Measurements from ENCODE around the gene PRSS27. TPM values are rescaled to one million over a fixed set of nuclear protein-coding genes. Genes with fewer than 3 reads are reported as not detected.

Gene PRSS27
- polyA plus RNA-seq, 1 of the 3 experiments (the other 2 are of a cell fraction) = 7.7 TPM

DNA sequence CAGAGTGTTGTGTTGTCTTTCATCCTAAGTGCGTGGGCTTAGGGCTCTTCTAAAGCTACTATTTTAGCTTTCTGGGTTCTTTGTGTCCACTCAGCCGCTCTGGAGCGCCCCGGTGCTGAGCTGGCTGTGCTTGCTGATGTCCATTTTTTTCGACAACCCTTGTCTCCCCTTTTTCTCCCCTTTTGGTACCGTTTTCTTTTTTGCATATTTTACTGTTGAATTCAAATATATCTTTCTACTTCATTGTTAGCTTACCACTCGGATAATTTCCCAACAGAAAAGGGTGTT is 33.7 kb upstream of the PRSS27 start:
- no peaks in the 10 kb centered on the region for H3K9me2 ChIP-seq
- peak overlapping the region; percentile 76 to 98 for H3K4me3 ChIP-seq (ENCODE audit: low read depth in 2 of 2, low read length in 1 of 2)
- no peaks in the 10 kb centered on the region for H3K9me3 ChIP-seq
- H3K36me3 ChIP-seq (replicated peaks in 1 of 2; ENCODE audit: control insufficient read depth in 1 of 2, insufficient read depth in 2 of 2, low read length in 1 of 2) = peaks cover 26 to 31% of the 10 kb centered on the region in 2 experiments
- peaks cover 57% of the 10 kb centered on the region for H4K20me1 ChIP-seq (ENCODE audit: insufficient read depth)
- H3K4me2 ChIP-seq = peak overlapping the region; percentile 81
- ChIA-PET CTCF (interaction anchor here (0.8 to 3.2 kb wide), 4 partner anchors 75 to 277 kb away, joined by 3 to 12 read pairs (median 4); no protein-coding TSS in a partner anchor), POLR2A (interaction anchor here (0.8 to 2.5 kb wide), 4 partner anchors 14 to 129 kb away, joined by 3 to 19 read pairs (median 3); partner anchors contain the start of gene FLYWCH2)
- H3K9ac ChIP-seq = peak overlapping the region; percentile 94
- TF ChIP-seq RXRA (IDR thresholded peaks at IDR 0.05; ENCODE audit: borderline replicate concordance, low read depth) = no peak
- TF ChIP-seq, protein P1, sequence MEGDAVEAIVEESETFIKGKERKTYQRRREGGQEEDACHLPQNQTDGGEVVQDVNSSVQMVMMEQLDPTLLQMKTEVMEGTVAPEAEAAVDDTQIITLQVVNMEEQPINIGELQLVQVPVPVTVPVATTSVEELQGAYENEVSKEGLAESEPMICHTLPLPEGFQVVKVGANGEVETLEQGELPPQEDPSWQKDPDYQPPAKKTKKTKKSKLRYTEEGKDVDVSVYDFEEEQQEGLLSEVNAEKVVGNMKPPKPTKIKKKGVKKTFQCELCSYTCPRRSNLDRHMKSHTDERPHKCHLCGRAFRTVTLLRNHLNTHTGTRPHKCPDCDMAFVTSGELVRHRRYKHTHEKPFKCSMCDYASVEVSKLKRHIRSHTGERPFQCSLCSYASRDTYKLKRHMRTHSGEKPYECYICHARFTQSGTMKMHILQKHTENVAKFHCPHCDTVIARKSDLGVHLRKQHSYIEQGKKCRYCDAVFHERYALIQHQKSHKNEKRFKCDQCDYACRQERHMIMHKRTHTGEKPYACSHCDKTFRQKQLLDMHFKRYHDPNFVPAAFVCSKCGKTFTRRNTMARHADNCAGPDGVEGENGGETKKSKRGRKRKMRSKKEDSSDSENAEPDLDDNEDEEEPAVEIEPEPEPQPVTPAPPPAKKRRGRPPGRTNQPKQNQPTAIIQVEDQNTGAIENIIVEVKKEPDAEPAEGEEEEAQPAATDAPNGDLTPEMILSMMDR (IDR thresholded peaks at IDR 0.05) = peak; percentile 23
- TF ChIP-seq, protein P2, sequence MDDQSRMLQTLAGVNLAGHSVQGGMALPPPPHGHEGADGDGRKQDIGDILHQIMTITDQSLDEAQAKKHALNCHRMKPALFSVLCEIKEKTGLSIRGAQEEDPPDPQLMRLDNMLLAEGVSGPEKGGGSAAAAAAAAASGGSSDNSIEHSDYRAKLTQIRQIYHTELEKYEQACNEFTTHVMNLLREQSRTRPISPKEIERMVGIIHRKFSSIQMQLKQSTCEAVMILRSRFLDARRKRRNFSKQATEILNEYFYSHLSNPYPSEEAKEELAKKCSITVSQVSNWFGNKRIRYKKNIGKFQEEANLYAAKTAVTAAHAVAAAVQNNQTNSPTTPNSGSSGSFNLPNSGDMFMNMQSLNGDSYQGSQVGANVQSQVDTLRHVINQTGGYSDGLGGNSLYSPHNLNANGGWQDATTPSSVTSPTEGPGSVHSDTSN (IDR thresholded peaks at IDR 0.05) = no peak
- H3K4me1 ChIP-seq (ENCODE audit: control insufficient read depth in 1 of 2, insufficient read depth in 2 of 2, low read depth in 1 of 2, low read length in 1 of 2) = peaks cover 12 to 20% of the 10 kb centered on the region in 2 experiments; a peak in 3 of 4 replicates
- no peaks in the 10 kb centered on the region for H3K27me3 ChIP-seq (ENCODE audit: insufficient read depth)
- 0% methylated on average over 7 of the region's 7 CpGs for WGBS (ENCODE audit: low lambda C conversion rate)
- no peak for DNase-seq
- H3K79me2 ChIP-seq (ENCODE audit: insufficient read depth) = peaks cover 69% of the 10 kb centered on the region
- no peak overlapping the region for H2AFZ ChIP-seq (ENCODE audit: low read depth)
- H3F3A ChIP-seq (replicated peaks; ENCODE audit: insufficient read depth) = peaks cover 5% of the 10 kb centered on the region
- peak overlapping the region; percentile 99 to 100 for H3K27ac ChIP-seq (ENCODE audit: low read depth in 2 of 2, low read length in 1 of 2)

DNA sequence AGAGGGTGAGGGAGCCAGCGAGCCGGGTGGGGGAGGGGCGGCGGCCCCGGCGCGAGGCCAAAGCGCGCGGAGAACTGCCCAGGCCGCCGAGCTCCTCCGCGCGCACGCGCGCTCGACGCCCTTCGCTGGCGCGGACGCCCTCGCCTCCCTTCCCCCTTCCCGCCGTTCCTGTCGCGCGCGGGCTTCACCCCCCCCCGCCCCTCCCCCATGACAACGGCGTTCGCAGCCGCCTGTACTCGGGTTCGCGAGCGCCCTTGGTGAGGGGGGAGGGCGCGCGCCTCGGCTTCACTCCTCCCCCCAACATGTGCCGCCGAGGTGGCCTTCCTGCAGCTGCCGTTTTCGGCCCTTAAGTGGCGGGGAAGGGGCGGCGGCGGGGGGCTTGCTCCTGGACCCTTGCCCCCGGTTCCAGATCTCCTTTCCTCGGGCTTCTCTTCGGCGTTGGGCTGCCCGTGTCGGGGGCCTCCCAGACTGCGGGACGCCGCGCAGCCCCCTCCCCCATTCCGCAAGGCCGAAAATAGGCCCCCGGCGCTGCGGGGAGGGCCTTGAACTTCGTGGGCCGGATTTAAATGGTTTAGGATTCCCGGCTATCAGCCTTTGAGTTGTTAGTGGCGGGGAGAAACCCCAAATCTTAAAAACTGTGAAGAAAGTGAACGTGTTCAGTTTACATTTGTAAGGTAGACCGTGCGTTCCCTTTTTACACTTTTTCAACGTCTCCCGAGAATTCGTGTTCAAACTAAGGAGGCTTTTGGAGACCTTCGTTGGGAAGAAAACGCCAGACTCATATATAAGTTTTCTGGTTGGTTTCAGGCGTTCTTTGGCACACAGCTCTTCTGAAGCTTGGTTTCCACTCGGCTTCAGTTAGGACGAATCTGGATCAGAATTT is 33.1 kb upstream of the PRSS27 start:
- Histone ChIP-seq H3K9me3 (no peaks in the 10 kb centered on the region), H4K20me1 (ENCODE audit: insufficient read depth) (peaks cover 52% of the 10 kb centered on the region)
- DNase-seq = peak; percentile 94

More for the DNA sequence above, 33.1 kb upstream of the PRSS27 start:
- Histone ChIP-seq H3K4me2 (peak overlapping the region; percentile 81), H2AFZ (ENCODE audit: low read depth) (no peak overlapping the region), H3K79me2 (ENCODE audit: insufficient read depth) (peaks cover 63% of the 10 kb centered on the region), H3K9ac (peak overlapping the region; percentile 94), H3K4me1 (ENCODE audit: control insufficient read depth in 1 of 2, insufficient read depth in 2 of 2, low read depth in 1 of 2, low read length in 1 of 2) (peaks cover 12 to 20% of the 10 kb centered on the region in 2 experiments; a peak in 3 of 4 replicates), H3K4me3 (ENCODE audit: low read depth in 2 of 2, low read length in 1 of 2) (peak overlapping the region; percentile 76 to 98), H3K27ac (ENCODE audit: low read depth in 2 of 2, low read length in 1 of 2) (peak overlapping the region; percentile 99 to 100), H3F3A (replicated peaks; ENCODE audit: insufficient read depth) (peaks cover 3% of the 10 kb centered on the region), H3K9me2 (no peaks in the 10 kb centered on the region), H3K27me3 (ENCODE audit: insufficient read depth) (no peaks in the 10 kb centered on the region), H3K36me3 (replicated peaks in 1 of 2; ENCODE audit: control insufficient read depth in 1 of 2, insufficient read depth in 2 of 2, low read length in 1 of 2) (peaks cover 20 to 25% of the 10 kb centered on the region in 2 experiments)
- ChIA-PET CTCF (interaction anchor here (0.8 to 3.2 kb wide), 6 partner anchors 21 to 277 kb away, joined by 3 to 12 read pairs (median 3); no protein-coding TSS in a partner anchor), POLR2A (interaction anchor here (0.8 to 2.5 kb wide), 7 partner anchors 14 to 100 kb away, joined by 3 to 19 read pairs (median 3); partner anchors contain the start of gene KCTD5)
- TF ChIP-seq SIN3A (IDR thresholded peaks at IDR 0.05; ENCODE audit: borderline replicate concordance, low read depth, low read length) = peak; percentile 25; the same call in 1 of the 2 replicates
- TF ChIP-seq MXI1 (IDR thresholded peaks at IDR 0.05; ENCODE audit: low read depth, low read length) = 0 out of 2 replicates have a peak, but pooled peaks have one; percentile 48
- TF ChIP-seq NRF1 (IDR thresholded peaks at IDR 0.05; ENCODE audit: low read depth, low read length) = peak; percentile 65
- TF ChIP-seq CHD2 (IDR thresholded peaks at IDR 0.05; ENCODE audit: low read length, partially characterized antibody) = peak; percentile 83
- no peak for TF ChIP-seq EP300 (IDR thresholded peaks at IDR 0.05; ENCODE audit: borderline replicate concordance in 1 of 2, low read depth in 1 of 2, low read length in 1 of 2)
- under 1% methylated on average over 29 of the region's 82 CpGs for WGBS (ENCODE audit: low lambda C conversion rate)
